ENCODE results near the gene DNMT3A. TPM values are rescaled to one million over a fixed set of nuclear protein-coding genes. Genes with fewer than 3 reads are reported as not detected.

The DNMT3A gene
- total and polyA plus RNA-seq, 2 donors (not counting 1 experiment from before 2014, with no cell fraction given) = 8.9 to 24.5 TPM

DNA sequence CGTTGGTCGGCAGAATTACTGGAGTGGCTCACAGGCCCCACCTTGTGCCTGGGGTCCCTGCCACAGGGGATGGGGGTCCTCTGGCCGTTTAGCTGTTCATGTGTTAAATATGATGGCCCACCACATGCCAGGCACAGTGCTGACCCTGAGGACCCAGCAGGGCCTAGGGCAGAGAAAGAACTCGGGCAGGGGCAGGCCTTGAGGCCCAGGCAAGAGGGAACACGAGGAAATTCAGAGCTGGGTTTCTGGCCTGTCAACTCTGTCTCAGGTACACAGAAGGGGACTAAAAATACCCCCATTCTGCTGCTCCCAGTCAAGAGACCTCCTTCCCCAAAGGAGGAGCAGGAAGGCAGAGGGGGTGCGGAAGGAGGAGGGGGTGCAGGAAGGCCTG lies 66.2 kb downstream of the DNMT3A start:
- ATAC-seq (ENCODE audit: low read depth) (no peak), DNase-seq (no peak)
- Histone ChIP-seq H3K4me1 (ENCODE audit: control insufficient read depth in 2 of 2, insufficient read depth in 2 of 2, low read length in 2 of 2) (peaks cover 73 to 81% of the 10 kb centered on the region in 2 donors), H3K4me3 (ENCODE audit: control extremely low read depth in 1 of 5, extremely low read depth in 1 of 5, insufficient read depth in 1 of 5, low read depth in 2 of 5, low read length in 4 of 5) (no peak overlapping the region), H3K9me3 (ENCODE audit: control extremely low read depth in 1 of 3, control insufficient read depth in 2 of 3, insufficient read depth in 1 of 3, low read length in 2 of 3) (no peaks in the 10 kb centered on the region), H3K27me3 (replicated peaks in 1 of 4; ENCODE audit: control extremely low read depth in 1 of 4, control insufficient read depth in 3 of 4, insufficient read depth in 4 of 4, low read length in 3 of 4) (no peaks in the 10 kb centered on the region), H3K4me2 (replicated peaks; ENCODE audit: low read depth, low read length, poor library complexity, severe bottlenecking) (peak overlapping the region; percentile 78), H4K20me1 (ENCODE audit: control insufficient read depth, insufficient read depth, low read length, poor library complexity, severe bottlenecking) (no peaks in the 10 kb centered on the region), H3K79me2 (ENCODE audit: control insufficient read depth, insufficient read depth, low read length) (no peaks in the 10 kb centered on the region), H3K9ac (ENCODE audit: low read length) (no peak overlapping the region), H3K27ac (ENCODE audit: low read length in 2 of 2) (peak overlapping the region; percentile 94 to 96), H2AFZ (ENCODE audit: insufficient read depth, low read depth, low read length, poor library complexity, severe bottlenecking) (peak overlapping the region; percentile 48), H3K36me3 (replicated peaks in 1 of 2; ENCODE audit: control extremely low read depth in 1 of 2, control insufficient read depth in 1 of 2, extremely low read depth in 1 of 2, insufficient read depth in 2 of 2, low read length in 1 of 2) (no peaks in the 10 kb centered on the region)
- POLR2A ChIA-PET = no interaction called here
- intact Hi-C loops (cut with micrococcal nuclease) = loop anchor here (5.0 to 10.0 kb wide), 3 partner anchors 147 to 397 kb away; partner anchors contain the start of gene DTNB
- H3K27ac Mint-ChIP-seq = peak overlapping the region; percentile 94
- TF ChIP-seq CTCF (IDR thresholded peaks at IDR 0.05) (no peak), EZH2 (IDR thresholded peaks at IDR 0.05; ENCODE audit: borderline replicate concordance, insufficient read depth, low read depth, low read length, poor library complexity, severe bottlenecking) (no peak)
- no peaks in the 10 kb centered on the region for H3K9me3 Mint-ChIP-seq (ENCODE audit: insufficient read depth)
- H3K4me3 Mint-ChIP-seq = peak overlapping the region; percentile 64
- H3K4me1 Mint-ChIP-seq = peaks cover 70% of the 10 kb centered on the region
- CTCF ChIA-PET = interaction anchor here (1.3 to 1.7 kb wide), 3 partner anchors 19 to 33 kb away, joined by 4 to 9 read pairs (median 7); no protein-coding TSS in a partner anchor
- 55% methylated on average over 6 of the region's 6 CpGs for WGBS (ENCODE audit: insufficient coverage)
- H3K27me3 Mint-ChIP-seq = no peaks in the 10 kb centered on the region

- Mint-ChIP-seq H3K4me3 (peak overlapping the region; percentile 74), H3K27ac (peak overlapping the region; percentile 94), H3K27me3 (no peaks in the 10 kb centered on the region), H3K9me3 (ENCODE audit: insufficient read depth) (no peaks in the 10 kb centered on the region), H3K4me1 (peaks cover 64% of the 10 kb centered on the region)
- Histone ChIP-seq H3K9me3 (ENCODE audit: control extremely low read depth in 1 of 3, control insufficient read depth in 2 of 3, insufficient read depth in 1 of 3, low read length in 2 of 3) (no peaks in the 10 kb centered on the region), H3K27ac (ENCODE audit: low read length in 2 of 2) (peak overlapping the region; percentile 94 to 96), H3K4me2 (replicated peaks; ENCODE audit: low read depth, low read length, poor library complexity, severe bottlenecking) (peak overlapping the region; percentile 78), H3K27me3 (replicated peaks in 1 of 4; ENCODE audit: control extremely low read depth in 1 of 4, control insufficient read depth in 3 of 4, insufficient read depth in 4 of 4, low read length in 3 of 4) (no peaks in the 10 kb centered on the region), H3K79me2 (ENCODE audit: control insufficient read depth, insufficient read depth, low read length) (no peaks in the 10 kb centered on the region), H3K4me1 (ENCODE audit: control insufficient read depth in 2 of 2, insufficient read depth in 2 of 2, low read length in 2 of 2) (peaks cover 69 to 76% of the 10 kb centered on the region in 2 donors), H2AFZ (ENCODE audit: insufficient read depth, low read depth, low read length, poor library complexity, severe bottlenecking) (peak overlapping the region; percentile 48), H3K9ac (ENCODE audit: low read length) (no peak overlapping the region), H3K36me3 (replicated peaks in 1 of 2; ENCODE audit: control extremely low read depth in 1 of 2, control insufficient read depth in 1 of 2, extremely low read depth in 1 of 2, insufficient read depth in 2 of 2, low read length in 1 of 2) (no peaks in the 10 kb centered on the region), H4K20me1 (ENCODE audit: control insufficient read depth, insufficient read depth, low read length, poor library complexity, severe bottlenecking) (no peaks in the 10 kb centered on the region), H3K4me3 (ENCODE audit: control extremely low read depth in 1 of 5, extremely low read depth in 1 of 5, insufficient read depth in 1 of 5, low read depth in 2 of 5, low read length in 4 of 5) (no peak overlapping the region)
- intact Hi-C loops (cut with micrococcal nuclease) = loop anchor here (5.0 to 10.0 kb wide), 3 partner anchors 147 to 397 kb away; partner anchors contain the start of gene DTNB
- peak; percentile 10 for ATAC-seq (ENCODE audit: low read depth)
- CTCF ChIA-PET = interaction anchor here (2.3 kb wide), 1 partner anchor 46 kb away, joined by 7 read pairs; no protein-coding TSS in a partner anchor
- POLR2A ChIA-PET = no interaction called here
- peak; percentile 79 for DNase-seq
- 86% methylated on average over 17 of the region's 27 CpGs for WGBS (ENCODE audit: insufficient coverage)
- no peak for TF ChIP-seq CTCF (IDR thresholded peaks at IDR 0.05)
- no peak for TF ChIP-seq EZH2 (IDR thresholded peaks at IDR 0.05; ENCODE audit: borderline replicate concordance, insufficient read depth, low read depth, low read length, poor library complexity, severe bottlenecking)
Observed at GRCh38 chr2:25274868-25275574, 66.7 kb downstream of the DNMT3A start.

All from B cell (primary cell).